GM12878 (cell line): ENCODE measurements around the gene DHDDS. TPM values are rescaled to one million over a fixed set of nuclear protein-coding genes. Genes with fewer than 3 reads are reported as not detected.

ENCODE experiments used
- ATAC-seq: fragments of 200-7000 bp; cut with Tn5 transposase; 3 replicates; pipeline ENCODE4 v1.9.1; 2020; ENCODE audit warnings: mild to moderate bottlenecking, moderate library complexity
- BruUV-seq: library from RNA; stranded (reverse); fragments of 400-500 nt; replicated peaks from 2 replicates; lab custom pipeline; 2021; lab: Mats Ljungman, UMichigan
- CTCF ChIA-PET: fragments of 300-600 bp; sonication (Branson Sonifier 250); formaldehyde crosslinking; extraction: SDS; loops from one replicate; lab custom pipeline; 2021; ENCODE audit warnings: inconsistent platforms; lab: Yijun Ruan, JAX
- POLR2A ChIA-PET: fragments of 350-600 bp; formaldehyde crosslinking; extraction: SDS; loops from one replicate; lab custom pipeline; 2021; ENCODE audit warnings: inconsistent platforms; lab: Charles Lee
- RAD21 ChIA-PET: fragments of 300-600 bp; sonication (Branson Sonifier 250); formaldehyde crosslinking; loops from one replicate; lab custom pipeline; 2023; ENCODE audit warnings: antibody characterized with exemption; ENCODE audit not compliant: unreplicated experiment; lab: Charles Lee
- SMC1A ChIA-PET: fragments of 300-600 bp; sonication (Branson Sonifier 250); formaldehyde crosslinking; loops from one replicate; lab custom pipeline; 2023; ENCODE audit not compliant: unreplicated experiment, uncharacterized antibody; lab: Charles Lee
- DNase-seq: peaks from one replicate; pipeline ENCODE4 v3.0.0-alpha.2; 2011; ENCODE audit warnings: low read depth, low spot score
- FAIRE-seq: peaks from 3 replicates; lab custom pipeline; 2011; peaks lifted over from hg19 to GRCh38; lab: Jason Lieb, UNC
- H2AFZ ChIP-seq: 2 replicates; pipeline ENCODE4 v1.6.0; 2011; ENCODE audit warnings: low read depth, low read length, control low read depth; ENCODE audit not compliant: control insufficient read depth
- H3K27ac ChIP-seq: 2 replicates; pipeline ENCODE4 v1.5.1; 2011; ENCODE audit warnings: control low read depth; ENCODE audit not compliant: control insufficient read depth, insufficient read depth
- H3K27me3 ChIP-seq, 2 experiments: replicated peaks in 1 of 2; 2 replicates each; pipeline versions ENCODE4 v1.6.0 to v1.6.1; 2011; ENCODE audit warnings: low read length in 1 of 2; ENCODE audit not compliant: control insufficient read depth in 2 of 2, insufficient read depth in 2 of 2
- H3K36me3 ChIP-seq, 2 experiments: 2 replicates each; pipeline ENCODE4 v1.5.1; 2011; ENCODE audit warnings: low read length in 1 of 2; ENCODE audit not compliant: control insufficient read depth in 2 of 2, insufficient read depth in 2 of 2
- H3K4me1 ChIP-seq: 2 replicates; pipeline ENCODE4 v1.6.1; 2011; ENCODE audit warnings: mild to moderate bottlenecking, low read length, moderate library complexity, mixed read lengths; ENCODE audit not compliant: control insufficient read depth, insufficient read depth
- H3K4me2 ChIP-seq: 2 replicates; pipeline ENCODE4 v1.6.0; 2011; ENCODE audit warnings: control low read depth; ENCODE audit not compliant: control insufficient read depth, insufficient read depth
- H3K4me3 ChIP-seq: fragments of 200-600 bp; sonication (generic); 2 replicates; pipeline ENCODE4 v1.5.1; 2016
- H3K79me2 ChIP-seq: 2 replicates; pipeline ENCODE4 v1.6.0; 2011; ENCODE audit warnings: low read length; ENCODE audit not compliant: control insufficient read depth, insufficient read depth
- H3K9ac ChIP-seq: 2 replicates; pipeline ENCODE4 v1.8.0; 2011; ENCODE audit warnings: low read length, control low read depth, mixed read lengths; ENCODE audit not compliant: control insufficient read depth, insufficient read depth
- H3K9me3 ChIP-seq: replicated peaks from 3 replicates; pipeline ENCODE4 v1.5.1; 2011; ENCODE audit warnings: mild to moderate bottlenecking, low read length; ENCODE audit not compliant: control insufficient read depth, insufficient read depth
- H4K20me1 ChIP-seq: 2 replicates; pipeline ENCODE4 v1.6.0; 2011; ENCODE audit not compliant: control insufficient read depth, insufficient read depth
- CHD4 ChIP-seq: fragments of 200-600 bp; sonication (generic); IDR thresholded peaks from 2 replicates; pipeline ENCODE4 v1.6.1; 2016; ENCODE audit warnings: mild to moderate bottlenecking
- DPF2 ChIP-seq: fragments of 450-650 bp; IDR thresholded peaks from 2 replicates; pipeline ENCODE4 v1.6.1; 2017; ENCODE audit warnings: mild to moderate bottlenecking
- EED ChIP-seq: sonication (generic); IDR thresholded peaks from 2 replicates; pipeline ENCODE4 v1.6.1; 2016; ENCODE audit warnings: antibody characterized with exemption, low read depth
- ESRRA ChIP-seq: IDR thresholded peaks from 2 replicates; pipeline ENCODE4 v1.6.1; 2012; ENCODE audit warnings: mild to moderate bottlenecking, low read length, improper control_type of control experiment
- EZH2 ChIP-seq: IDR thresholded peaks from 2 replicates; pipeline ENCODE4 v1.6.1; 2012; ENCODE audit warnings: low read depth, mild to moderate bottlenecking, control low read depth, inconsistent platforms, low read length, borderline replicate concordance; ENCODE audit not compliant: control insufficient read depth
- HDAC2 ChIP-seq: fragments of 200-600 bp; sonication (generic); IDR thresholded peaks from 2 replicates; pipeline ENCODE4 v1.6.1; 2017
- KDM1A ChIP-seq: fragments of 200-600 bp; sonication (generic); IDR thresholded peaks from 2 replicates; pipeline ENCODE4 v1.6.1; 2016; ENCODE audit warnings: borderline replicate concordance
- MXI1 ChIP-seq: fragments of 150-350 bp; IDR thresholded peaks from 2 replicates; pipeline ENCODE4 v1.6.1; 2011; ENCODE audit warnings: low read depth, mild to moderate bottlenecking, inconsistent platforms, low read length, improper control_type of control experiment
- MYB ChIP-seq: fragments of 150-350 bp; IDR thresholded peaks from 2 replicates; pipeline ENCODE4 v1.6.1; 2014; ENCODE audit warnings: mild to moderate bottlenecking, low read depth, low read length, borderline replicate concordance
- NR2F1 ChIP-seq: fragments of 450-650 bp; conservative IDR thresholded peaks from 2 replicates; pipeline ENCODE4 v1.6.1; 2017; ENCODE audit warnings: mild to moderate bottlenecking
- NRF1 ChIP-seq: conservative IDR thresholded peaks from 2 replicates; pipeline ENCODE4 v1.6.1; 2011; ENCODE audit warnings: mild to moderate bottlenecking, low read depth, low read length, improper control_type of control experiment
- SIN3A ChIP-seq: IDR thresholded peaks from 2 replicates; pipeline ENCODE4 v1.6.1; 2012; ENCODE audit warnings: low read depth, low read length, improper control_type of control experiment
- TBL1XR1 ChIP-seq: IDR thresholded peaks from 2 replicates; pipeline ENCODE4 v1.6.1; 2012; ENCODE audit warnings: low read depth, low read length, improper control_type of control experiment
- TCF3 ChIP-seq: IDR thresholded peaks from 2 replicates; pipeline ENCODE4 v1.6.1; 2012; ENCODE audit warnings: low read depth, mild to moderate bottlenecking, low read length, borderline replicate concordance; ENCODE audit not compliant: insufficient read depth
- WGBS: methylation state at CpG from one replicate; pipeline ENCODE4 v1.1.6; 2016; ENCODE audit warnings: low lambda C conversion rate; ENCODE audit not compliant: insufficient replicate concordance, insufficient coverage; ENCODE audit errors: missing lambda C conversion rate; 5-methylcytosine and 5-hydroxymethylcytosine counted together
- in situ Hi-C: fragments of 300-500 bp; cut with MboI; formaldehyde crosslinking; loops from 9 replicates; pipeline ENCODE4 v1.14.3; 2018; ENCODE audit warnings: mixed read lengths
- intact Hi-C: fragments of 100-400 bp; cut with micrococcal nuclease; formaldehyde crosslinking; loops from one replicate; pipeline ENCODE4 v1.14.2; 2022; ENCODE audit not compliant: unreplicated experiment
- polyA plus RNA-seq, 11 experiments: library from polyadenylated mRNA; depleted of rRNA in 4 of 11; unstranded in 6 of 11; stranded (reverse) in 5 of 11; fragments of >200 nt; fragmentation: Nextera tagmentation in 4 of 11; fragmentation: Illumina TruSeq in 1 of 11; extraction: Ambion mirVana in 4 of 11; extraction: Trizol in 1 of 11; gene quantifications; 1 replicate in 1 of 11; 2 replicates in 10 of 11; pipeline versions ENCODE4 v1.2.1 to v1.2.3, GENCODE V29; 2011 to 2016; ENCODE audit warnings: inconsistent platforms in 2 of 11, missing spikeins in 2 of 11, low read depth in 1 of 11
- total RNA-seq, 4 experiments: library from RNA; depleted of rRNA in 3 of 4; stranded (reverse); fragments of >200 nt in 3 of 4; fragmentation: Illumina TruSeq in 1 of 4; extraction: Trizol in 1 of 4; gene quantifications; 2 replicates each; pipeline versions ENCODE4 v1.2.1 to v1.2.3, GENCODE V29; 2013 to 2021
- TF ChIP-seq, protein P1 (sequence below): IDR thresholded peaks from 2 replicates; pipeline ENCODE4 v1.6.1; 2012; ENCODE audit warnings: mild to moderate bottlenecking, low read depth, low read length
- TF ChIP-seq, protein P2 (sequence below): fragments of 450-650 bp; conservative IDR thresholded peaks from 2 replicates; pipeline ENCODE4 v1.6.1; 2017; ENCODE audit warnings: mild to moderate bottlenecking, moderate library complexity
- TF ChIP-seq, protein P3 (sequence below): IDR thresholded peaks from 2 replicates; pipeline ENCODE4 v1.6.1; 2012; ENCODE audit warnings: low read depth, low read length, improper control_type of control experiment

Gene DHDDS
- total and polyA plus RNA-seq, 10 of the 15 experiments (the other 5 are each of a cell fraction or from before 2014, with no cell fraction given): 22.7 to 47.5 (median 36.4) TPM

DNA sequence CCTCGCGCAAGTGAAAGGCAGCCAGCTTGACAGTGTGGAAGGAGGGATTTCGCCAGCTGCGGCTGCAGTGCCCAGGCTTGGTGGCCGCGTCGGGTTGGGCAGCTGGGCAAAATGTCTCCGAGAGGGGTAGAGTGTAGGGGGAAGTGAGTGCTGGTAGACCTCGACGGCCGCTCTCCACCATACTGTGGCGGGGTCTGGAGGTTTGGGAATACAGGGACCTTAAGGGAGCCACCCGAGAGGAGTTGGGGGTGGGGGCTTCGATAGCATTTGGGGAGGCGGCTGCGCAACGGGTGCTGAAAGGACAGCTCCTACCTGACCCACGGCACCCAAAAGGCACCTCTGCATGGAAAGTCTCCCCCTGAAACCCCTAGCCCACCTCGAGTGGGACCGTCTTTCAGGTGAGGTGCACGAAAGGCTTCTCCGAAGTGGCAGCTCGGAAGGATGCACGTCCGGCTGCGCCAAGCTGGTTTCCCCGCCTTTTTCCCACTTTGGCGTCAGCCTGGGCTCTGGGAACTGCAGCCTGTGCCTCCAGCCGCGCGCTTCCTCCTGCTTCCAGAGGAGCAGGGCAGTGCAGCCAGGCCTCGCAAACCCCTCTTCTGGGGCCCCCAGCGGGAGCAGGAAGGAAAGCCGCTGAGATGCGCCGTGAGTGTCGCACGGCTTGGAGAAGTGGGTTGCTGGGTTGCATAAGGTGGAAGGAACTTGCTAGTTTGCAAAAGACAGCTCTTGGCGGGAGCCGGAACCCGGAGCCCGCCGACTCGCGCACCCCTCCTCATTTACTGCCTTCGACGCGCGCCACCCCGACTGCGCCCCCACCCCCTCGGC lies 39.6 kb downstream of the DHDDS start:
- FAIRE-seq (no peak), DNase-seq (no peak), ATAC-seq (peak; percentile 35)
- Histone ChIP-seq H3K27ac (peak overlapping the region; percentile 98), H2AFZ (peak overlapping the region; percentile 35; the same call in 1 of the 2 replicates), H4K20me1 (no peaks in the 10 kb centered on the region; the same call in 1 of the 2 replicates), H3K27me3 (no peaks in the 10 kb centered on the region), H3K4me2 (peak overlapping the region; percentile 98), H3K4me1 (peaks cover 19% of the 10 kb centered on the region), H3K9ac (peak overlapping the region; percentile 83), H3K36me3 (peaks cover 11 to 29% of the 10 kb centered on the region in 2 experiments), H3K9me3 (no peaks in the 10 kb centered on the region), H3K79me2 (peaks cover 25% of the 10 kb centered on the region), H3K4me3 (peak overlapping the region; percentile 84)
- ChIA-PET RAD21 (interaction anchor here (0.7 to 2.8 kb wide), 2 partner anchors 29 to 54 kb away, joined by 3 to 12 read pairs; no protein-coding TSS in a partner anchor), SMC1A (interaction anchor here (0.8 to 1.2 kb wide), 2 partner anchors 28 to 367 kb away, joined by 3 read pairs; no protein-coding TSS in a partner anchor), POLR2A (interaction anchor here (0.6 to 4.5 kb wide), 5 partner anchors 9 to 153 kb away, joined by 3 to 24 read pairs (median 5); partner anchors contain the start of genes CD52 and DHDDS), CTCF (interaction anchor here (0.9 to 3.6 kb wide), 11 partner anchors 10 to 94 kb away, joined by 3 to 23 read pairs (median 4); partner anchors contain the start of gene DHDDS)
- in situ Hi-C loops (no loop called here), intact Hi-C loops (no loop called here)
- BruUV-seq: TSS peak; percentile 67
- 2% methylated on average over 51 of the region's 52 CpGs for WGBS
- TF ChIP-seq NRF1 (no peak), SIN3A (peak; percentile 86; the same call in 1 of the 2 replicates), TBL1XR1 (no peak), CHD4 (no peak), EED (peak; percentile 36; the same call in 1 of the 2 replicates), MYB (no peak), DPF2 (0 out of 2 replicates have a peak, but pooled peaks have one; percentile 8), EZH2 (no peak), HDAC2 (no peak), MXI1 (peak; percentile 81; the same call in 1 of the 2 replicates), KDM1A (no peak), TCF3 (0 out of 2 replicates have a peak, but pooled peaks have one; percentile 5), NR2F1 (no peak), ESRRA (no peak)
- TF ChIP-seq, protein P1, sequence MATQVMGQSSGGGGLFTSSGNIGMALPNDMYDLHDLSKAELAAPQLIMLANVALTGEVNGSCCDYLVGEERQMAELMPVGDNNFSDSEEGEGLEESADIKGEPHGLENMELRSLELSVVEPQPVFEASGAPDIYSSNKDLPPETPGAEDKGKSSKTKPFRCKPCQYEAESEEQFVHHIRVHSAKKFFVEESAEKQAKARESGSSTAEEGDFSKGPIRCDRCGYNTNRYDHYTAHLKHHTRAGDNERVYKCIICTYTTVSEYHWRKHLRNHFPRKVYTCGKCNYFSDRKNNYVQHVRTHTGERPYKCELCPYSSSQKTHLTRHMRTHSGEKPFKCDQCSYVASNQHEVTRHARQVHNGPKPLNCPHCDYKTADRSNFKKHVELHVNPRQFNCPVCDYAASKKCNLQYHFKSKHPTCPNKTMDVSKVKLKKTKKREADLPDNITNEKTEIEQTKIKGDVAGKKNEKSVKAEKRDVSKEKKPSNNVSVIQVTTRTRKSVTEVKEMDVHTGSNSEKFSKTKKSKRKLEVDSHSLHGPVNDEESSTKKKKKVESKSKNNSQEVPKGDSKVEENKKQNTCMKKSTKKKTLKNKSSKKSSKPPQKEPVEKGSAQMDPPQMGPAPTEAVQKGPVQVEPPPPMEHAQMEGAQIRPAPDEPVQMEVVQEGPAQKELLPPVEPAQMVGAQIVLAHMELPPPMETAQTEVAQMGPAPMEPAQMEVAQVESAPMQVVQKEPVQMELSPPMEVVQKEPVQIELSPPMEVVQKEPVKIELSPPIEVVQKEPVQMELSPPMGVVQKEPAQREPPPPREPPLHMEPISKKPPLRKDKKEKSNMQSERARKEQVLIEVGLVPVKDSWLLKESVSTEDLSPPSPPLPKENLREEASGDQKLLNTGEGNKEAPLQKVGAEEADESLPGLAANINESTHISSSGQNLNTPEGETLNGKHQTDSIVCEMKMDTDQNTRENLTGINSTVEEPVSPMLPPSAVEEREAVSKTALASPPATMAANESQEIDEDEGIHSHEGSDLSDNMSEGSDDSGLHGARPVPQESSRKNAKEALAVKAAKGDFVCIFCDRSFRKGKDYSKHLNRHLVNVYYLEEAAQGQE: peak; percentile 79
- TF ChIP-seq, protein P2, sequence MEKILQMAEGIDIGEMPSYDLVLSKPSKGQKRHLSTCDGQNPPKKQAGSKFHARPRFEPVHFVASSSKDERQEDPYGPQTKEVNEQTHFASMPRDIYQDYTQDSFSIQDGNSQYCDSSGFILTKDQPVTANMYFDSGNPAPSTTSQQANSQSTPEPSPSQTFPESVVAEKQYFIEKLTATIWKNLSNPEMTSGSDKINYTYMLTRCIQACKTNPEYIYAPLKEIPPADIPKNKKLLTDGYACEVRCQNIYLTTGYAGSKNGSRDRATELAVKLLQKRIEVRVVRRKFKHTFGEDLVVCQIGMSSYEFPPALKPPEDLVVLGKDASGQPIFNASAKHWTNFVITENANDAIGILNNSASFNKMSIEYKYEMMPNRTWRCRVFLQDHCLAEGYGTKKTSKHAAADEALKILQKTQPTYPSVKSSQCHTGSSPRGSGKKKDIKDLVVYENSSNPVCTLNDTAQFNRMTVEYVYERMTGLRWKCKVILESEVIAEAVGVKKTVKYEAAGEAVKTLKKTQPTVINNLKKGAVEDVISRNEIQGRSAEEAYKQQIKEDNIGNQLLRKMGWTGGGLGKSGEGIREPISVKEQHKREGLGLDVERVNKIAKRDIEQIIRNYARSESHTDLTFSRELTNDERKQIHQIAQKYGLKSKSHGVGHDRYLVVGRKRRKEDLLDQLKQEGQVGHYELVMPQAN: peak; percentile 86
- TF ChIP-seq, protein P3, sequence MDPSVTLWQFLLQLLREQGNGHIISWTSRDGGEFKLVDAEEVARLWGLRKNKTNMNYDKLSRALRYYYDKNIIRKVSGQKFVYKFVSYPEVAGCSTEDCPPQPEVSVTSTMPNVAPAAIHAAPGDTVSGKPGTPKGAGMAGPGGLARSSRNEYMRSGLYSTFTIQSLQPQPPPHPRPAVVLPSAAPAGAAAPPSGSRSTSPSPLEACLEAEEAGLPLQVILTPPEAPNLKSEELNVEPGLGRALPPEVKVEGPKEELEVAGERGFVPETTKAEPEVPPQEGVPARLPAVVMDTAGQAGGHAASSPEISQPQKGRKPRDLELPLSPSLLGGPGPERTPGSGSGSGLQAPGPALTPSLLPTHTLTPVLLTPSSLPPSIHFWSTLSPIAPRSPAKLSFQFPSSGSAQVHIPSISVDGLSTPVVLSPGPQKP: no peak
